GM12878 (cell line): Measurements from ENCODE around the gene ZNF18. TPM values are rescaled to one million over a fixed set of nuclear protein-coding genes. Genes with fewer than 3 reads are reported as not detected.
"Not testable (repeated sequence)": the region's sequence is repeated elsewhere in the genome, so short reads cannot be mapped to it uniquely, and the experiment has no call there.

ENCODE experiments used
- ATAC-seq: fragments of 200-7000 bp; cut with Tn5 transposase; 3 replicates; pipeline ENCODE4 v1.9.1; 2020; ENCODE audit warnings: mild to moderate bottlenecking, moderate library complexity
- BruUV-seq: library from RNA; stranded (reverse); fragments of 400-500 nt; replicated peaks from 2 replicates; lab custom pipeline; 2021; lab: Mats Ljungman, UMichigan
- CTCF ChIA-PET: fragments of 300-600 bp; sonication (Branson Sonifier 250); formaldehyde crosslinking; extraction: SDS; loops from one replicate; lab custom pipeline; 2021; ENCODE audit warnings: inconsistent platforms; lab: Yijun Ruan, JAX
- POLR2A ChIA-PET: fragments of 350-600 bp; formaldehyde crosslinking; extraction: SDS; loops from one replicate; lab custom pipeline; 2021; ENCODE audit warnings: inconsistent platforms; lab: Charles Lee
- RAD21 ChIA-PET: fragments of 300-600 bp; sonication (Branson Sonifier 250); formaldehyde crosslinking; loops from one replicate; lab custom pipeline; 2023; ENCODE audit warnings: antibody characterized with exemption; ENCODE audit not compliant: unreplicated experiment; lab: Charles Lee
- SMC1A ChIA-PET: fragments of 300-600 bp; sonication (Branson Sonifier 250); formaldehyde crosslinking; loops from one replicate; lab custom pipeline; 2023; ENCODE audit not compliant: unreplicated experiment, uncharacterized antibody; lab: Charles Lee
- DNase-seq: peaks from one replicate; pipeline ENCODE4 v3.0.0-alpha.2; 2011; ENCODE audit warnings: low read depth, low spot score
- FAIRE-seq: peaks from 3 replicates; lab custom pipeline; 2011; peaks lifted over from hg19 to GRCh38; lab: Jason Lieb, UNC
- H2AFZ ChIP-seq: 2 replicates; pipeline ENCODE4 v1.6.0; 2011; ENCODE audit warnings: low read depth, low read length, control low read depth; ENCODE audit not compliant: control insufficient read depth
- H3K27ac ChIP-seq: 2 replicates; pipeline ENCODE4 v1.5.1; 2011; ENCODE audit warnings: control low read depth; ENCODE audit not compliant: control insufficient read depth, insufficient read depth
- H3K27me3 ChIP-seq, 2 experiments: replicated peaks in 1 of 2; 2 replicates each; pipeline versions ENCODE4 v1.6.0 to v1.6.1; 2011; ENCODE audit warnings: low read length in 1 of 2; ENCODE audit not compliant: control insufficient read depth in 2 of 2, insufficient read depth in 2 of 2
- H3K36me3 ChIP-seq, 2 experiments: 2 replicates each; pipeline ENCODE4 v1.5.1; 2011; ENCODE audit warnings: low read length in 1 of 2; ENCODE audit not compliant: control insufficient read depth in 2 of 2, insufficient read depth in 2 of 2
- H3K4me1 ChIP-seq: 2 replicates; pipeline ENCODE4 v1.6.1; 2011; ENCODE audit warnings: mild to moderate bottlenecking, low read length, moderate library complexity, mixed read lengths; ENCODE audit not compliant: control insufficient read depth, insufficient read depth
- H3K4me2 ChIP-seq: 2 replicates; pipeline ENCODE4 v1.6.0; 2011; ENCODE audit warnings: control low read depth; ENCODE audit not compliant: control insufficient read depth, insufficient read depth
- H3K4me3 ChIP-seq: fragments of 200-600 bp; sonication (generic); 2 replicates; pipeline ENCODE4 v1.5.1; 2016
- H3K79me2 ChIP-seq: 2 replicates; pipeline ENCODE4 v1.6.0; 2011; ENCODE audit warnings: low read length; ENCODE audit not compliant: control insufficient read depth, insufficient read depth
- H3K9ac ChIP-seq: 2 replicates; pipeline ENCODE4 v1.8.0; 2011; ENCODE audit warnings: low read length, control low read depth, mixed read lengths; ENCODE audit not compliant: control insufficient read depth, insufficient read depth
- H3K9me3 ChIP-seq: replicated peaks from 3 replicates; pipeline ENCODE4 v1.5.1; 2011; ENCODE audit warnings: mild to moderate bottlenecking, low read length; ENCODE audit not compliant: control insufficient read depth, insufficient read depth
- H4K20me1 ChIP-seq: 2 replicates; pipeline ENCODE4 v1.6.0; 2011; ENCODE audit not compliant: control insufficient read depth, insufficient read depth
- HCFC1 ChIP-seq: fragments of 150-350 bp; IDR thresholded peaks from 2 replicates; pipeline ENCODE4 v1.6.1; 2014; ENCODE audit warnings: low read length
- JUND ChIP-seq: IDR thresholded peaks from 2 replicates; pipeline ENCODE4 v1.6.1; 2012; ENCODE audit warnings: low read depth, mild to moderate bottlenecking, low read length, improper control_type of control experiment, moderate library complexity
- MYB ChIP-seq: fragments of 150-350 bp; IDR thresholded peaks from 2 replicates; pipeline ENCODE4 v1.6.1; 2014; ENCODE audit warnings: mild to moderate bottlenecking, low read depth, low read length, borderline replicate concordance
- WGBS: methylation state at CpG from one replicate; pipeline ENCODE4 v1.1.6; 2016; ENCODE audit warnings: low lambda C conversion rate; ENCODE audit not compliant: insufficient replicate concordance, insufficient coverage; ENCODE audit errors: missing lambda C conversion rate; 5-methylcytosine and 5-hydroxymethylcytosine counted together
- in situ Hi-C: fragments of 300-500 bp; cut with MboI; formaldehyde crosslinking; loops from 9 replicates; pipeline ENCODE4 v1.14.3; 2018; ENCODE audit warnings: mixed read lengths
- intact Hi-C: fragments of 100-400 bp; cut with micrococcal nuclease; formaldehyde crosslinking; loops from one replicate; pipeline ENCODE4 v1.14.2; 2022; ENCODE audit not compliant: unreplicated experiment
- polyA plus RNA-seq, 11 experiments: library from polyadenylated mRNA; depleted of rRNA in 4 of 11; unstranded in 6 of 11; stranded (reverse) in 5 of 11; fragments of >200 nt; fragmentation: Nextera tagmentation in 4 of 11; fragmentation: Illumina TruSeq in 1 of 11; extraction: Ambion mirVana in 4 of 11; extraction: Trizol in 1 of 11; gene quantifications; 1 replicate in 1 of 11; 2 replicates in 10 of 11; pipeline versions ENCODE4 v1.2.1 to v1.2.3, GENCODE V29; 2011 to 2016; ENCODE audit warnings: inconsistent platforms in 2 of 11, missing spikeins in 2 of 11, low read depth in 1 of 11
- total RNA-seq, 4 experiments: library from RNA; depleted of rRNA in 3 of 4; stranded (reverse); fragments of >200 nt in 3 of 4; fragmentation: Illumina TruSeq in 1 of 4; extraction: Trizol in 1 of 4; gene quantifications; 2 replicates each; pipeline versions ENCODE4 v1.2.1 to v1.2.3, GENCODE V29; 2013 to 2021
- TF ChIP-seq, protein P1 (sequence below): fragments of 450-650 bp; IDR thresholded peaks from 2 replicates; pipeline ENCODE4 v1.6.1; 2017; ENCODE audit warnings: mild to moderate bottlenecking, moderate library complexity

The ZNF18 gene
- total and polyA plus RNA-seq, 10 of the 15 experiments (the other 5 are each of a cell fraction or from before 2014, with no cell fraction given) = 4.6 to 10.2 (median 9.1) TPM

DNA sequence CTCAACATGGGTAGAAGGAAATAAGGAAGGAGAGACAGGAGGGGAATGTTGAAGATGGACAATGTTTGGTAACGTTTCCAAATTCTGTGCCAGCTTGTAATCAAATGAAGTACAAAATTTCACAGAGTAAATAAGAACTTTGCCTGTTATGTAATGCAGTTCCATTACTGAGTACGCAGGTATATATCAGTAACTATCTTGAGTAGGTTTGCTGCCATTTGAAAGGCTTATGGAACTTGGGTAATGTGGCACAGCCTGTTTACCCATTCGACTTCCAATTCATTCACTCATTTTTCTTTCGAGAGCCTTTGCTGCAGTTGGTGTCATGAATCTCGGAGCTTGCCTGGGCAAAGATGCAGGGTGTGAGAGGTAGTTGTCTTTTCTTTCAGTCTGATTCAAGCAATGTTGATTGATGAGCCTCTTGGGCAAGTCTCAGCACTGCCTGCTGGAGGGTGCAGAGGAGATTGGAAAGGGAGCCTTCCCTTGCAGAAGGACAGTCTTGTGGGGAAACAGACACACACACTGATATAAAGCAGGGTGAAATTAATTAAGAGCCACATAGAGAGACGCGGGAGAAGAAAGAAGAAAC lies 53.4 kb downstream of the ZNF18 start:
- CTCF ChIA-PET = interaction anchor here (1.2 kb wide), 1 partner anchor 9 kb away, joined by 3 read pairs; no protein-coding TSS in a partner anchor
- 23% methylated on average over 7 of the region's 7 CpGs for WGBS
- ATAC-seq (no peak), FAIRE-seq (no peak), DNase-seq (no peak)
- Histone ChIP-seq H3K4me2 (no peak overlapping the region), H2AFZ (no peak overlapping the region), H3K27me3 (no peaks in the 10 kb centered on the region), H3K36me3 (no peaks in the 10 kb centered on the region), H3K4me1 (no peaks in the 10 kb centered on the region), H3K4me3 (no peak overlapping the region), H3K79me2 (no peaks in the 10 kb centered on the region), H3K9ac (no peak overlapping the region), H3K9me3 (no peaks in the 10 kb centered on the region), H3K27ac (no peak overlapping the region), H4K20me1 (no peaks in the 10 kb centered on the region)
- TF ChIP-seq JUND (no peak), MYB (no peak), HCFC1 (no peak)
- TF ChIP-seq, protein P1, sequence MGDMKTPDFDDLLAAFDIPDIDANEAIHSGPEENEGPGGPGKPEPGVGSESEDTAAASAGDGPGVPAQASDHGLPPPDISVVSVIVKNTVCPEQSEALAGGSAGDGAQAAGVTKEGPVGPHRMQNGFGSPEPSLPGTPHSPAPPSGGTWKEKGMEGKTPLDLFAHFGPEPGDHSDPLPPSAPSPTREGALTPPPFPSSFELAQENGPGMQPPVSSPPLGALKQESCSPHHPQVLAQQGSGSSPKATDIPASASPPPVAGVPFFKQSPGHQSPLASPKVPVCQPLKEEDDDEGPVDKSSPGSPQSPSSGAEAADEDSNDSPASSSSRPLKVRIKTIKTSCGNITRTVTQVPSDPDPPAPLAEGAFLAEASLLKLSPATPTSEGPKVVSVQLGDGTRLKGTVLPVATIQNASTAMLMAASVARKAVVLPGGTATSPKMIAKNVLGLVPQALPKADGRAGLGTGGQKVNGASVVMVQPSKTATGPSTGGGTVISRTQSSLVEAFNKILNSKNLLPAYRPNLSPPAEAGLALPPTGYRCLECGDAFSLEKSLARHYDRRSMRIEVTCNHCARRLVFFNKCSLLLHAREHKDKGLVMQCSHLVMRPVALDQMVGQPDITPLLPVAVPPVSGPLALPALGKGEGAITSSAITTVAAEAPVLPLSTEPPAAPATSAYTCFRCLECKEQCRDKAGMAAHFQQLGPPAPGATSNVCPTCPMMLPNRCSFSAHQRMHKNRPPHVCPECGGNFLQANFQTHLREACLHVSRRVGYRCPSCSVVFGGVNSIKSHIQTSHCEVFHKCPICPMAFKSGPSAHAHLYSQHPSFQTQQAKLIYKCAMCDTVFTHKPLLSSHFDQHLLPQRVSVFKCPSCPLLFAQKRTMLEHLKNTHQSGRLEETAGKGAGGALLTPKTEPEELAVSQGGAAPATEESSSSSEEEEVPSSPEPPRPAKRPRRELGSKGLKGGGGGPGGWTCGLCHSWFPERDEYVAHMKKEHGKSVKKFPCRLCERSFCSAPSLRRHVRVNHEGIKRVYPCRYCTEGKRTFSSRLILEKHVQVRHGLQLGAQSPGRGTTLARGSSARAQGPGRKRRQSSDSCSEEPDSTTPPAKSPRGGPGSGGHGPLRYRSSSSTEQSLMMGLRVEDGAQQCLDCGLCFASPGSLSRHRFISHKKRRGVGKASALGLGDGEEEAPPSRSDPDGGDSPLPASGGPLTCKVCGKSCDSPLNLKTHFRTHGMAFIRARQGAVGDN = no peak
- POLR2A ChIA-PET = no interaction called here
- no TSS peak for BruUV-seq
- SMC1A ChIA-PET = no interaction called here
- in situ Hi-C loops (loop anchor here (25.0 kb wide), 1 partner anchor 1057 kb away; no protein-coding TSS in a partner anchor), intact Hi-C loops (no loop called here)
- RAD21 ChIA-PET = no interaction called here

GRCh38 chr17:11943086-11943485 lies 54.2 kb downstream of the ZNF18 start:
- intact Hi-C loops, H3K4me3 ChIP-seq, POLR2A ChIA-PET, SMC1A ChIA-PET, H2AFZ ChIP-seq, ATAC-seq, H4K20me1 ChIP-seq, H3K36me3 ChIP-seq, BruUV-seq, H3K79me2 ChIP-seq, H3K27ac ChIP-seq, RAD21 ChIA-PET, H3K9ac ChIP-seq, H3K4me2 ChIP-seq, FAIRE-seq, H3K27me3 ChIP-seq, H3K9me3 ChIP-seq, CTCF ChIA-PET, DNase-seq, H3K4me1 ChIP-seq: not testable (repeated sequence)
- WGBS = 43% methylated on average over 11 of the region's 11 CpGs
- in situ Hi-C loops = loop anchor here (25.0 kb wide), 1 partner anchor 1056 kb away; no protein-coding TSS in a partner anchor
